Effector memory CD4-positive, alpha-beta T cell (primary cell): ENCODE measurements around the gene ZNF646.
A peak's percentile ranks its signal among the peaks of the same experiment; 100 is the strongest.

Experiments used
- DNase-seq, 3 donors: peaks; one replicate each; pipeline ENCODE4 v3.0.0-alpha.2; 2020
- H3K27ac ChIP-seq: 2 replicates; pipeline ENCODE4 v1.7.0; 2013; ENCODE audit warnings: mild to moderate bottlenecking, low read length, moderate library complexity; ENCODE audit not compliant: insufficient read depth, poor library complexity, severe bottlenecking
- H3K27me3 ChIP-seq: replicated peaks from 2 replicates; pipeline ENCODE4 v1.7.0; 2013; ENCODE audit warnings: mild to moderate bottlenecking, low read length; ENCODE audit not compliant: insufficient read depth, control insufficient read depth, poor library complexity, severe bottlenecking
- H3K36me3 ChIP-seq: 2 replicates; pipeline ENCODE4 v1.7.0; 2013; ENCODE audit warnings: mild to moderate bottlenecking, low read length, moderate library complexity; ENCODE audit not compliant: control insufficient read depth, insufficient read depth
- H3K4me1 ChIP-seq: 2 replicates; pipeline ENCODE4 v1.7.0; 2013; ENCODE audit warnings: low read length, mild to moderate bottlenecking; ENCODE audit not compliant: control insufficient read depth, insufficient read depth, poor library complexity, severe bottlenecking
- H3K4me3 ChIP-seq: 2 replicates; pipeline ENCODE4 v1.7.0; 2013; ENCODE audit warnings: low read length, low read depth, mild to moderate bottlenecking; ENCODE audit not compliant: insufficient read depth, poor library complexity, severe bottlenecking
- H3K9me3 ChIP-seq: 2 replicates; pipeline ENCODE4 v1.7.0; 2013; ENCODE audit warnings: mild to moderate bottlenecking, low read length, moderate library complexity; ENCODE audit not compliant: control insufficient read depth
- total RNA-seq, 3 donors: gene quantifications; one replicate each; lab custom pipeline; 2026; lab: John Stamatoyannopoulos, UW

Gene ZNF646
- total RNA-seq = 63.8 to 88.5 (median 73.5) reads per million in 3 donors

DNA sequence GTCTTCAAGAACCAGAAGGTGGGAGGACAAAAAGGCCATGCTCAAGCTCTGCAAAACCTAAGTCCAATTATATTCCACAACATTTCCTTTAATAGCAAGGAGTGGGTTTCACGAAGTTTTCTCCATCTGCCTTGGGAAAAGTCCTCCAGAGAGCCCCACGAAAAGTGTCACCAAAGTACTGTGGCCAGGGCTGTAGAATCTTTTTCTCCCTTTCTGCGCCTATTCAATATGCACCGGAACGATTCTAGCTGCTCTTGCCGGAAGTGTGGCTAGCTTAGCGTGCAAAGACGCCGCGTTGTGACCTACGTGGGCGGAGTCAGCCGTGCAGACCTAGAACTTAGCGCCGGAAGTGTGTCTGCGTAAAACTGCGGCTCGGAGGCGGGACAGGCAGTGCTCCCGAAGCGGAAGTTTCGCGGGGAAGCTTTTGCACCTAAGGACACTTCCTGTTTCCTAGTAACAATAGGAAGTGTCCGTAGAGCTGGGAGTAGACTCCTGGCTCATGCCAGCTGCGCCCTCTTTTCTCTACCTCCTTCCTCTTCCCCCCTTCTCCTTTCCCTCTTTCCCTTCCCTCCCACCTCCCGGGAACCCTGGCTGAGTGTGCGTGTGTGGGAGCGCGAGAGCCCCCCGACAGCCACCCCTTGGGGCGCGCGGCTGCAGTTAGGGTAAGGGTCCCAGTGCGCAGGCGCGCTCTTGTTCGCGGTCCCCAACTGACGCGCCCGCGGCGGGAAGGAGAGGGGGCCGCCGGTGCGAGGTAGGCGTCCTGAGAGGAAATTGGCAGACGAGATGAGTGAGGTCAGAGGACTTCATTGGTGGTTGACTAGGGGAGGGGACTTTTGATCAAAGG, at the start of gene ZNF646, which contains the start of gene ZNF668:
Gene ZNF646 (plus strand): TSS at position 453 of the 844 bp plus-strand sequence. CDS start 1,903 bp downstream, outside the sequence.
Gene ZNF668 (minus strand): TSS at position 271 of the 844 bp plus-strand sequence. CDS start 9,781 bp downstream, outside the sequence.
- H3K27ac ChIP-seq = peak within 1 kb of the TSS; percentile 92
- H3K27me3 ChIP-seq = no peaks in the 10 kb centered on the region
- peaks cover 20% of the 10 kb centered on the region for H3K4me1 ChIP-seq
- H3K9me3 ChIP-seq = no peaks in the 10 kb centered on the region
- DNase-seq = peak; percentile 96 to 98 (median 97)
- H3K36me3 ChIP-seq = peaks cover 32% of the 10 kb centered on the region
- H3K4me3 ChIP-seq = peak within 1 kb of the TSS; percentile 91

- no peaks in the 10 kb centered on the region for H3K9me3 ChIP-seq
- no peaks in the 10 kb centered on the region for H3K27me3 ChIP-seq
- no peak for DNase-seq
- H3K4me1 ChIP-seq = no peaks in the 10 kb centered on the region
- H3K36me3 ChIP-seq = no peaks in the 10 kb centered on the region
- no peak overlapping the region for H3K4me3 ChIP-seq
- H3K27ac ChIP-seq = no peak overlapping the region
Measured at GRCh38 chr16:31025339-31025738, 48.9 kb upstream of the ZNF646 start.

GRCh38 chr16:31029272-31029671, 45.0 kb upstream of the ZNF646 start:
- Histone ChIP-seq H3K4me1 (peaks cover 2% of the 10 kb centered on the region), H3K27ac (no peak overlapping the region), H3K27me3 (no peaks in the 10 kb centered on the region), H3K4me3 (no peak overlapping the region), H3K9me3 (no peaks in the 10 kb centered on the region), H3K36me3 (no peaks in the 10 kb centered on the region)
- no peak for DNase-seq

DNA sequence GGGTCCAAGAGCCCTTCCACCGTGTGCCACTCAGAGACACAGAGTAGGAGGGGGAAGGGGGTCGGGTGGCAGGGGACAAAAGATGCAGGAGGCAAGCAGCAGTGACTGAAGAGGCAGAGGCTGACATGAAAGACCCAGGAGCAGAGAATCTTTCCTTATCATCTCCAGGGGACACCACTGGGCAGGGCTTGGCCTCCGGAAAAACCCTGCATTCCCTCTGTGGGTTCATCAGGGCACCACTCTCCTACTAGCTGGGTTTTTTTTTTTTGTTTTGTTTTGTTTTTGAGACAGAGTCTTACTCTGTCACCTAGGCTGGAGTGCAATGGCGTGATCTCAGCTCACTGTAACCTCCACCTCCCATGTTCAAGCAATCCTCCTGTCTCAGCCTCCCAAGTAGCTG, 42.9 kb upstream of the ZNF646 start:
- no peak overlapping the region for H3K4me3 ChIP-seq
- H3K4me1 ChIP-seq = peaks cover 6% of the 10 kb centered on the region
- no peak overlapping the region for H3K27ac ChIP-seq

DNA sequence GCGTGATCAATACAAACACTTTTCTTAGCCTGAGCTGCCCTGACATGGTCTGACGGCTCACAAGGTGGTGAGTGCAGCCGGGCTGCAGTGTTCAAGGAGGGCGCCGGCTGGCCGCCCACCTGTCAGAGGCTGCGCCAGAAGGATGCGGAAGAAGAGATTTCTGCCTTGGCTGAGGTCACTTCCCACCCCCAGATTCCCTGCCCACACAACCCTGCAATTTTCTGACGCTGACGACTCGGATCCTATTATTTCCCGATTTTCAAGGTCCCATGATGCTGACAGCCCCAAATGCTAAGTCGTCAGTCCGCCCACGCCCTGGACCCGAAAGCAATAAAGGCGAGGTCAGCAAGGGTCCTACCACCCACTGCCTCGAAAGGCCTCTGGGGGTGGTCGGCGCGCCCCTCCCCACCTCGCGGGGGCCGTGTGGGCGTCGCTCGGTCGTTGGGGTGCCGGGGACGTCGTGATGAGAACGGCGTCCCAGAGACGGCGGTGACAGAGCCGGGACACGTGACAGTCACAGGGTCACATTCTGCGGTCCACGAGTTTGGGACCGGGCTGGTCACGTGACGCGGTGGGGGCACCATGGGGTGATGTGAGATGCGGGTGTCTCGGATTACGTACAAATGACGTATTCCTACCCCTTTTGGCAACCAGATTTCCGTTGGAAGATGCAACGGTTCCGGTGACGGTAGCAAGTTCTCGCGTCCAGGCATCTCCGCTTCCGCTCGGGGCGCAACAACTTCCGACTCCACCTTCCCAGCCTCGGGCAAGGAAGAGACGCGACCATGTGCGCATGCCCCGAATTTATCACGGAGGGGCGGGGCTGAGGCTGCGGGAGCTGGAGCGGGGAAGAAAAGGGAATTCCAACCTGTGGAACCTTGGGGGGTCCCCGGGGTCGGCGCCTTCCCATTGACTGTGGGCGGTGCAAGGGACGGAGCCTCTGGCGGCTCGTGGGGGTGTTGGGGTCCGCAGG, 41.2 kb upstream of the ZNF646 start, which contains the start of gene STX4:
Gene STX4 (plus strand): TSS at position 823 of the 973 bp plus-strand sequence. CDS start 248 bp downstream, outside the sequence.
- DNase-seq = peak; percentile 97 to 98 (median 98)
- no peaks in the 10 kb centered on the region for H3K27me3 ChIP-seq
- peak within 1 kb of the TSS; percentile 93 for H3K4me3 ChIP-seq
- peaks cover 13% of the 10 kb centered on the region for H3K36me3 ChIP-seq
- peaks cover 6% of the 10 kb centered on the region for H3K4me1 ChIP-seq
- H3K27ac ChIP-seq = peak within 1 kb of the TSS; percentile 88
- H3K9me3 ChIP-seq = no peaks in the 10 kb centered on the region

More for the DNA sequence above, 42.9 kb upstream of the ZNF646 start:
- Histone ChIP-seq H3K9me3 (no peaks in the 10 kb centered on the region), H3K27me3 (no peaks in the 10 kb centered on the region), H3K36me3 (peaks cover 9% of the 10 kb centered on the region)
- no peak for DNase-seq

DNA sequence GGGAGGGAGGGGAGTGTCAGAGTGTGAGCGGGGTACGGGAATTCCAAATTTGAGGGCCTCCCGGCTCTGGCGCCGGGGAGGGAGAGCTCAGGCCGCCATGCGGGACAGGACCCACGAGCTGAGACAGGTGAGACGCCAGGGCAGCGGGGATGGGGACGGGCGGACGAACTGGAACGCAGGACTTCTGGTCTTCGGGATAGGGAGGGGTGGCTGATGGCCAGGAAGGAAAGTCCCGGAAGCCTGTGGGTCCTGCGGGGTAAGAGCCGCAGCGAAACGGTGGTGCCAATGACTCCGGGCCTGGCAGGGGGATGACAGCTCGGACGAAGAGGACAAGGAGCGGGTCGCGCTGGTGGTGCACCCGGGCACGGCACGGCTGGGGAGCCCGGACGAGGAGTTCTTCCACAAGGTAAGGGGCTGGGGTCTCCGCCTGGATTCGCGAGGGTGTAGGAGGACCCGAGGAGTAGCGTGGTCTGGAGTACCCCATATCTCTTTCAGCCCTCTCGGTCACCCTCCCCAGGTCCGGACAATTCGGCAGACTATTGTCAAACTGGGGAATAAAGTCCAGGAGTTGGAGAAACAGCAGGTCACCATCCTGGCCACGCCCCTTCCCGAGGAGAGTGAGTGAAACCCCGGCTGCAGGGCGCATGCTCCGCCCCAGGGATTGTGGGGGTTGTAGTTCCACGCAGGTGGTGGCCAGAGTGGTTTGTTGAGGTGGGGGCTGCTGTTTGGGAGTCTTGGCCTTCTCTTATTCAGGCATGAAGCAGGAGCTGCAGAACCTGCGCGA, 40.3 kb upstream of the ZNF646 start:
- Histone ChIP-seq H3K9me3 (no peaks in the 10 kb centered on the region), H3K4me1 (peaks cover 6% of the 10 kb centered on the region), H3K27ac (peak overlapping the region; percentile 88), H3K27me3 (no peaks in the 10 kb centered on the region), H3K36me3 (peaks cover 22% of the 10 kb centered on the region), H3K4me3 (peak overlapping the region; percentile 93)
- DNase-seq = peak; percentile 70 to 82 (median 71)

- no peak overlapping the region for H3K27ac ChIP-seq
- H3K27me3 ChIP-seq = no peaks in the 10 kb centered on the region
- no peaks in the 10 kb centered on the region for H3K9me3 ChIP-seq
- H3K4me3 ChIP-seq = no peak overlapping the region
- DNase-seq = no peak
- peaks cover 42% of the 10 kb centered on the region for H3K36me3 ChIP-seq
- peaks cover 6% of the 10 kb centered on the region for H3K4me1 ChIP-seq
Measured at GRCh38 chr16:31036691-31037090, 37.5 kb upstream of the ZNF646 start.

DNA sequence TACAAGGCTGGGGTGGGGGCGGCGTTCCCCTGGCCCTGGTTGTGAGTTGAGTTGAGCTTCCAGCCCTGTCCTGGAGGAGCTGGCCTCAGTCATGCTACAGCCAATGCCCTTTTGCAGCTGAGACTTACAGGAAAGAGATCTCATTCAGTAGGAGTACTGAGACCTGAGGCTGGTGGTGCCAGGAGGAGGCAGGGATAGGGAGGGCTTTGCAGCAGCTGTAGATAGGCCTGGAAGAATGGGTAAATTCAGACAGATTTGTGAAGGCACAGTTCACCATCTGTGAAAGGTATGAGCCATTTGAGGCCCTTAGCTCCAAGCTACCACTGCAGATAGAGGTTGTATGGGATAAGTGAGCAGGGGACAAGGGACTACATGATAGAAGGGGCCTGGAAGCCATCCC, 35.2 kb upstream of the ZNF646 start:
- Histone ChIP-seq H3K4me1 (peaks cover 6% of the 10 kb centered on the region), H3K27ac (no peak overlapping the region), H3K36me3 (peaks cover 47% of the 10 kb centered on the region), H3K27me3 (no peaks in the 10 kb centered on the region), H3K4me3 (no peak overlapping the region), H3K9me3 (no peaks in the 10 kb centered on the region)
- DNase-seq = no peak

DNA sequence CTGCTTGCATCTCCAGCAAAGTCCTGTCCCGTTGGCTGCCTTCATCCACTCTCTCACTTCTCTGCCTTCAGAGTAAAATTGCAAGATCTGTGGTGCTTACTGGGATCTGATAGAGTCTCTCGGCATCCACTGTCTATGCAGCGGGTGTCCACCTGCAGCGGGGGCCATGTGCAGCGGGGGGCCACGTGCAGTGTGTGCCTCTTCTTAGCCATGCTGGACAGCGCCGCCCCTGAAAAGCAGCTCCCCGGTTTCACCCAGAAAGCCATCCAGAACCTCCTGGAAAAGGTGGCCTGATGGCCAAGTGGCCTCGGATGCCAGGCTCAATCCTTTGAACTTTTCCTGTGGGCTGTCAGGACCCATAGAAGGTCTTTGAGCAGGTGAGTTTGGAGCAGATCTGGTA, 31.4 kb upstream of the ZNF646 start:
- no peaks in the 10 kb centered on the region for H3K27me3 ChIP-seq
- H3K4me1 ChIP-seq = no peaks in the 10 kb centered on the region
- DNase-seq = no peak
- peaks cover 36% of the 10 kb centered on the region for H3K36me3 ChIP-seq
- H3K4me3 ChIP-seq = no peak overlapping the region
- H3K9me3 ChIP-seq = no peaks in the 10 kb centered on the region
- H3K27ac ChIP-seq = no peak overlapping the region
